ENCODE results near the gene ABCD1. TPM values are rescaled to one million over a fixed set of nuclear protein-coding genes. Genes with fewer than 3 reads are reported as not detected.

The ABCD1 gene
- total RNA-seq, 2 experiments from 2014 or later, result 8.6 to 9.2 TPM

DNA sequence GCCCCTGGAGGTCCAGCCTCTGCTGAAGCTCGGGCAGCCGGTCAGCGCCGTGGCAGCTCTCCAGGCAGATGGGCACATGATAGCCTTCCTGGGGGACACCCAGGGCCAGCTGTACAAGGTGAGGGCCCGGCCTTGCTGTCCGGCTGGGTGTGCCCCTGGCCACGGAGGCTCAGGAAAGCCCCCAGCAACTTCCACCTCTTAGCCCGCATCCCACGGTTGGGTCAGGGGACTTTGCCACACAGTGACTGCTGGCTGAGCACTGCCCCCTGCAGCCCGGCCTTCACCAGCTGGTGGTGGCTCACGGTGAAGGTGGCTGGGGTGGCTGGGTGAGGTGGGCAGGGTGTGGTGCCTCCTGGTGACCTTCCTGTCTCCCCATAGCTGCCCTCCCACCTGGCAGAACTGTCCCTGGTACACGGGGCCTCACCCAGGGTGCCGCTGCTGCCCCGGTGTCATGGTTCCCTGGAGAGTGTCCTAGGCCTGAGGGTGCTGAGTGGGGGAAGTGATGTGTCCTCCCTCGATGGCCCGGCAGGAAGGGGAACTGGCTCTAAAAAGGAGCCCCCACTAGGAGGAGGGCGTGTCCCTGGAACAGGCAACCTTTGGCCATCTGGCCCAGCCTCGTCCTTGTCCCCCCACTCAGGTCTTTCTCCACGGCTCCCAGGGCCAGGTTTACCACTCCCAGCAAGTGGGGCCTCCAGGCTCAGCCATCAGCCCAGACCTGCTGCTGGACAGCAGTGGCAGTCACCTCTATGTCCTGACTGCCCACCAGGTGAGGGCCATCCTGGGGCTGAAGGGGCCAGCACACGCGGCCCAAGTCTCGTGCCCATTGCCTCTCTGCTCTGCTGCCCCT, 43.9 kb downstream of the ABCD1 start:
- no peaks in the 10 kb centered on the region for H3K36me3 Mint-ChIP-seq (ENCODE audit: low read depth)
- H3K4me1 Mint-ChIP-seq (ENCODE audit: low read depth), result peaks cover 4% of the 10 kb centered on the region
- POLR2A ChIA-PET, result no interaction called here
- TF ChIP-seq, protein P1, sequence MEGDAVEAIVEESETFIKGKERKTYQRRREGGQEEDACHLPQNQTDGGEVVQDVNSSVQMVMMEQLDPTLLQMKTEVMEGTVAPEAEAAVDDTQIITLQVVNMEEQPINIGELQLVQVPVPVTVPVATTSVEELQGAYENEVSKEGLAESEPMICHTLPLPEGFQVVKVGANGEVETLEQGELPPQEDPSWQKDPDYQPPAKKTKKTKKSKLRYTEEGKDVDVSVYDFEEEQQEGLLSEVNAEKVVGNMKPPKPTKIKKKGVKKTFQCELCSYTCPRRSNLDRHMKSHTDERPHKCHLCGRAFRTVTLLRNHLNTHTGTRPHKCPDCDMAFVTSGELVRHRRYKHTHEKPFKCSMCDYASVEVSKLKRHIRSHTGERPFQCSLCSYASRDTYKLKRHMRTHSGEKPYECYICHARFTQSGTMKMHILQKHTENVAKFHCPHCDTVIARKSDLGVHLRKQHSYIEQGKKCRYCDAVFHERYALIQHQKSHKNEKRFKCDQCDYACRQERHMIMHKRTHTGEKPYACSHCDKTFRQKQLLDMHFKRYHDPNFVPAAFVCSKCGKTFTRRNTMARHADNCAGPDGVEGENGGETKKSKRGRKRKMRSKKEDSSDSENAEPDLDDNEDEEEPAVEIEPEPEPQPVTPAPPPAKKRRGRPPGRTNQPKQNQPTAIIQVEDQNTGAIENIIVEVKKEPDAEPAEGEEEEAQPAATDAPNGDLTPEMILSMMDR (IDR thresholded peaks at IDR 0.05), result no peak
- H3K27me3 Mint-ChIP-seq, result no peaks in the 10 kb centered on the region
- no peaks in the 10 kb centered on the region for H3K9me3 ChIP-seq (ENCODE audit: control insufficient read depth in 1 of 2, insufficient read depth in 1 of 2, low read length in 2 of 2)
- CTCF ChIA-PET, result no interaction called here
- no peaks in the 10 kb centered on the region for H3K36me3 ChIP-seq (ENCODE audit: insufficient read depth, low read length)
- no peaks in the 10 kb centered on the region for H3K27me3 ChIP-seq (ENCODE audit: control insufficient read depth in 1 of 2, insufficient read depth in 2 of 2, low read length in 2 of 2)
- H3K4me3 ChIP-seq (ENCODE audit: low read length), result no peak overlapping the region
- no peaks in the 10 kb centered on the region for H3K9me3 Mint-ChIP-seq
- ATAC-seq (ENCODE audit: poor library complexity), result no peak
- intact Hi-C loops (cut with DNase I, micrococcal nuclease), result loop anchor here in 1 of 2 experiments (10.0 kb wide), 1 partner anchor 116 kb away; the partner anchor contains the start of gene L1CAM
- H3K27ac Mint-ChIP-seq, result no peak overlapping the region
- H3K27ac ChIP-seq (ENCODE audit: low read depth in 1 of 2, low read length in 2 of 2), result no peak overlapping the region
- peak in 2 of 14 experiments; percentile 6 to 11 for DNase-seq
- H3K4me1 ChIP-seq (ENCODE audit: insufficient read depth, low read length), result peaks cover 9% of the 10 kb centered on the region
- H3K4me3 Mint-ChIP-seq, result no peak overlapping the region

DNA sequence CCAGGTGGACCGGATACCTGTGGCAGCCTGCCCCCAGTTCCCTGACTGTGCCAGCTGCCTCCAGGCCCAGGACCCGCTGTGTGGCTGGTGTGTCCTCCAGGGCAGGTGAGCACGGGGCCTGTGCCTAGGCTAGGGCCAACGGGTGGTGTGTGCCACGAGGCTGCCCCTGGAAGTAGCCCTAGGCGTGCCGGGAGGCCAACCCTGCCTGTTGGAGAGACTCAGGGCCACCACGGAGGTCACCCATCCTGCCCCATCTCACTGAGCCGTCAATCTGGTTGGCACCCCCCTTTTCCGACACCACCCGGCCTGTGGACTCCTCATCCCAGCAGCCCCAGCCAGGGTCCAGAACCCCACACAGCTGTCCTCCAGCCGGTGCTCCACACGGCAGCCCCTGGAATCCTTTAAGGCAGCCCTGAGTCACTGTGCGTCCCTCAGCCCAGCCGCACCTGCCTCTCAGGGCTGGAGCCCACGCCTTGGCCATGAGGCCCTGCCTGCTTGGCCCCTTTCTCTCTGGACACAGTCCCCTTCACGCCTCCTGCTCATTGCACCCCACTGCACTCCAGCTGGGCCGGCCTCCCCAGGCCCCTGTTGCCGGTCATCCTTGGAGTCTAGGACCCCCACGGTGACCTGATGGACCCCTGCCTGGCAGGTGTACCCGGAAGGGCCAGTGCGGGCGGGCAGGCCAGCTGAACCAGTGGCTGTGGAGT, 44.7 kb downstream of the ABCD1 start:
- H3K27me3 Mint-ChIP-seq, result no peaks in the 10 kb centered on the region
- POLR2A ChIA-PET, result no interaction called here
- H3K4me3 Mint-ChIP-seq, result no peak overlapping the region
- no peaks in the 10 kb centered on the region for H3K36me3 Mint-ChIP-seq (ENCODE audit: low read depth)
- CTCF ChIA-PET, result no interaction called here
- no peaks in the 10 kb centered on the region for H3K4me1 Mint-ChIP-seq (ENCODE audit: low read depth)
- no peak for ATAC-seq (ENCODE audit: poor library complexity)
- H3K27ac Mint-ChIP-seq, result no peak overlapping the region
- DNase-seq, result peak in 2 of 14 experiments; percentile 4 to 12
- TF ChIP-seq, protein P1 (IDR thresholded peaks at IDR 0.05), result no peak
- Histone ChIP-seq H3K27ac (ENCODE audit: low read depth in 1 of 2, low read length in 2 of 2) (no peak overlapping the region), H3K4me3 (ENCODE audit: low read length) (no peak overlapping the region), H3K27me3 (ENCODE audit: control insufficient read depth in 1 of 2, insufficient read depth in 2 of 2, low read length in 2 of 2) (no peaks in the 10 kb centered on the region), H3K36me3 (ENCODE audit: insufficient read depth, low read length) (no peaks in the 10 kb centered on the region), H3K9me3 (ENCODE audit: control insufficient read depth in 1 of 2, insufficient read depth in 1 of 2, low read length in 2 of 2) (no peaks in the 10 kb centered on the region), H3K4me1 (ENCODE audit: insufficient read depth, low read length) (peaks cover 5% of the 10 kb centered on the region)
- intact Hi-C loops (cut with DNase I, micrococcal nuclease), result loop anchor here in 1 of 2 experiments (10.0 kb wide), 1 partner anchor 115 kb away; the partner anchor contains the start of gene L1CAM
- no peaks in the 10 kb centered on the region for H3K9me3 Mint-ChIP-seq

DNA sequence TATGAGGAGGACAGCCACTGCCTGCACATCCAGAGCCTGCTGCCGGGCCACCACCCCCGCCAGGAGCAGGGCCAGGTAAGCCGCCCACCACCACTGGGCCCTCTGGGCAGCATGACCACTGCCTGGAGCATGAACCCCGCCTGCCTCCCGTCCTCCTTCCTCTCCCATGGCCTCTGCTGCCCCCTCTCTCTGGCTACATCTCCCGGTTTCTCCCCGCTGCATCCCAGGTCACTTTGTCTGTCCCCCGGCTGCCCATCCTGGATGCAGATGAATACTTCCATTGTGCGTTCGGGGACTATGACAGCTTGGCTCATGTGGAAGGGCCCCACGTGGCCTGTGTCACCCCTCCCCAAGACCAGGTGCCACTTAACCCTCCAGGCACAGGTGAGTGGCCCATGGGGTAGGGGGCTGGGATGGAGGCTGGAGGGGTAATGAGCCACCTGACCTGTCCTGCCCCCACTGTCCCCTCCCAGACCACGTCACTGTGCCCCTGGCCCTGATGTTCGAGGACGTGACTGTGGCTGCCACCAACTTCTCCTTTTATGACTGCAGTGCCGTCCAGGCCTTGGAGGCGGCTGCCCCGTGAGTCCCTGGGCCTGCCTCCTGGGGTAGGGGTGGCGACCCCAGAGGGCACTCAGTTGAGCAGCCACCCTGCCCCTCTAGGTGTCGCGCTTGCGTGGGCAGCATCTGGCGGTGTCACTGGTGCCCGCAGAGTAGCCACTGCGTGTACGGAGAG, 45.4 kb downstream of the ABCD1 start:
- H3K4me3 Mint-ChIP-seq, result no peak overlapping the region
- ATAC-seq (ENCODE audit: poor library complexity), result no peak
- no peaks in the 10 kb centered on the region for H3K36me3 Mint-ChIP-seq (ENCODE audit: low read depth)
- H3K27me3 Mint-ChIP-seq, result no peaks in the 10 kb centered on the region
- no peaks in the 10 kb centered on the region for H3K9me3 ChIP-seq (ENCODE audit: control insufficient read depth in 1 of 2, insufficient read depth in 1 of 2, low read length in 2 of 2)
- TF ChIP-seq, protein P1 (IDR thresholded peaks at IDR 0.05), result no peak
- no peak overlapping the region for H3K4me3 ChIP-seq (ENCODE audit: low read length)
- no peaks in the 10 kb centered on the region for H3K36me3 ChIP-seq (ENCODE audit: insufficient read depth, low read length)
- H3K9me3 Mint-ChIP-seq, result no peaks in the 10 kb centered on the region
- no peaks in the 10 kb centered on the region for H3K27me3 ChIP-seq (ENCODE audit: control insufficient read depth in 1 of 2, insufficient read depth in 2 of 2, low read length in 2 of 2)
- intact Hi-C loops (cut with DNase I, micrococcal nuclease), result loop anchor here in 1 of 2 experiments (10.0 kb wide), 1 partner anchor 115 kb away; the partner anchor contains the start of gene L1CAM
- H3K27ac ChIP-seq (ENCODE audit: low read depth in 1 of 2, low read length in 2 of 2), result no peak overlapping the region
- CTCF ChIA-PET, result no interaction called here
- POLR2A ChIA-PET, result no interaction called here
- DNase-seq, result peak in 2 of 14 experiments; percentile 2 to 6
- no peaks in the 10 kb centered on the region for H3K4me1 Mint-ChIP-seq (ENCODE audit: low read depth)
- peaks cover 4% of the 10 kb centered on the region for H3K4me1 ChIP-seq (ENCODE audit: insufficient read depth, low read length)
- no peak overlapping the region for H3K27ac Mint-ChIP-seq

Measured in CD4-positive, alpha-beta T cell (primary cell).